ENCODE data around the gene DGKZ.

DNA sequence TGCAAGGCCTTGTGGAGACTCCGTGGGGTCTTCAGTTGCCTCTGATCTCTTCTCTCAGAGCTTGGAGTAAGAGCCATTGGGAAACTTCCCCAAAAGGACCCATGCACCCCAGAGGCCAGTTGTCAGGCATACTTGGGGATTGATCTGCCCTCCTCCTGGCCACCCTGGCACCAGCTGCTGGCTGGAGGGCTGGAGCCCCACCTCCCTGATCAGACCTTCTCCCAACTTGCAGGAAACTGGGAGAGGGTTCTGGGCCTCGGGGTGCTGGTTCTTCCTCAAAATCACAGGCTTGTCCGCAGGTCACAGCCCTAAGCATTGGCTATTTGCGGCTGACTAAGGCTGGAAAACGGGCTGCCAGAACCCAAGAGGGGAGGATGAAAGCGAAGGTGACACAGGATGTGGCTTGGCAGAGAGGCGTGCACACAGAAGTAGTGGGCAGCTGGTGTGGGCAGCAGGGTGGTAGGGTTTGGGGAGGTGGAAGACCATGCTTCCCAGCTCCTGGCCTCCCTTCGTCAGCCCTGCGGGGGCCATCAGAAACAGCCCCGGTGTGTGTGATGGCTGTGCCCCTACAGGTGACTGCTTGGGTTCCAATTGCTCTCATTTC is 1.3 kb upstream of the DGKZ start:
- TF ChIP-seq, protein P1, sequence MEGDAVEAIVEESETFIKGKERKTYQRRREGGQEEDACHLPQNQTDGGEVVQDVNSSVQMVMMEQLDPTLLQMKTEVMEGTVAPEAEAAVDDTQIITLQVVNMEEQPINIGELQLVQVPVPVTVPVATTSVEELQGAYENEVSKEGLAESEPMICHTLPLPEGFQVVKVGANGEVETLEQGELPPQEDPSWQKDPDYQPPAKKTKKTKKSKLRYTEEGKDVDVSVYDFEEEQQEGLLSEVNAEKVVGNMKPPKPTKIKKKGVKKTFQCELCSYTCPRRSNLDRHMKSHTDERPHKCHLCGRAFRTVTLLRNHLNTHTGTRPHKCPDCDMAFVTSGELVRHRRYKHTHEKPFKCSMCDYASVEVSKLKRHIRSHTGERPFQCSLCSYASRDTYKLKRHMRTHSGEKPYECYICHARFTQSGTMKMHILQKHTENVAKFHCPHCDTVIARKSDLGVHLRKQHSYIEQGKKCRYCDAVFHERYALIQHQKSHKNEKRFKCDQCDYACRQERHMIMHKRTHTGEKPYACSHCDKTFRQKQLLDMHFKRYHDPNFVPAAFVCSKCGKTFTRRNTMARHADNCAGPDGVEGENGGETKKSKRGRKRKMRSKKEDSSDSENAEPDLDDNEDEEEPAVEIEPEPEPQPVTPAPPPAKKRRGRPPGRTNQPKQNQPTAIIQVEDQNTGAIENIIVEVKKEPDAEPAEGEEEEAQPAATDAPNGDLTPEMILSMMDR (IDR thresholded peaks at IDR 0.05; ENCODE audit: extremely low read depth in 1 of 2, insufficient read depth in 1 of 2, low read depth in 1 of 2, low read length in 2 of 2), result no peak
- TF ChIP-seq POLR2AphosphoS5 (IDR thresholded peaks at IDR 0.05; ENCODE audit: insufficient read depth, low read depth, low read length) (no peak), POLR2A (IDR thresholded peaks at IDR 0.05; ENCODE audit: low read depth, low read length) (no peak), JUN (IDR thresholded peaks at IDR 0.05; ENCODE audit: borderline replicate concordance, insufficient read depth, insufficient read length, low read depth) (no peak), EZH2 (IDR thresholded peaks at IDR 0.05; ENCODE audit: borderline replicate concordance, low read depth, low read length, severe bottlenecking) (no peak), GATA2 (IDR thresholded peaks at IDR 0.05; ENCODE audit: insufficient read depth, insufficient read length, low read depth, low read length) (no peak)
- TF ChIP-seq, protein P2, sequence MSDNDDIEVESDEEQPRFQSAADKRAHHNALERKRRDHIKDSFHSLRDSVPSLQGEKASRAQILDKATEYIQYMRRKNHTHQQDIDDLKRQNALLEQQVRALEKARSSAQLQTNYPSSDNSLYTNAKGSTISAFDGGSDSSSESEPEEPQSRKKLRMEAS (IDR thresholded peaks at IDR 0.05; ENCODE audit: insufficient read depth, insufficient read length), result no peak
